Body of pancreas (tissue), 4 donors: ENCODE data around the gene ANGPTL8. TPM values are rescaled to one million over a fixed set of nuclear protein-coding genes. Genes with fewer than 3 reads are reported as not detected.

ENCODE experiments used
- ATAC-seq: fragments of 150-250 bp; one replicate; pipeline ENCODE4 v1.9.1; 2016
- DNase-seq, 4 donors: peaks; one replicate each; pipeline ENCODE4 v3.0.0-alpha.2; 2019
- H3K27ac ChIP-seq, 4 donors: fragments of 200-600 bp; sonication (generic); 1 replicate in 3 of 4; 2 replicates in 1 of 4; pipeline versions ENCODE4 v1.5.1 to v1.6.1; 2016 to 2019; ENCODE audit warnings: mild to moderate bottlenecking in 1 of 4, mixed read lengths in 1 of 4, moderate library complexity in 1 of 4
- H3K27me3 ChIP-seq, 2 donors: fragments of 200-600 bp; sonication (generic); one replicate each; pipeline ENCODE4 v1.6.0; 2016; ENCODE audit warnings: mild to moderate bottlenecking in 1 of 2
- H3K36me3 ChIP-seq, 2 donors: fragments of 200-600 bp; sonication (generic); replicated peaks in 1 of 2; 2 replicates each; pipeline ENCODE4 v1.5.1; 2016; ENCODE audit warnings: low read depth in 2 of 2; ENCODE audit not compliant: insufficient read depth in 1 of 2
- H3K4me1 ChIP-seq: fragments of 200-600 bp; sonication (generic); one replicate; pipeline ENCODE4 v1.6.0; 2016
- H3K4me3 ChIP-seq, 2 donors: fragments of 200-600 bp; sonication (generic); 1 replicate in 1 of 2; 2 replicates in 1 of 2; pipeline ENCODE4 v1.5.1; 2016 to 2019
- H3K9me3 ChIP-seq, 3 donors: fragments of 200-600 bp; sonication (generic); 1 replicate in 2 of 3; 2 replicates in 1 of 3; pipeline ENCODE4 v1.5.1; 2016
- CTCF ChIP-seq, 7 experiments: fragments of 450-650 bp in 4 of 7; fragments of 200-600 bp in 3 of 7; sonication (generic) in 3 of 7; IDR thresholded peaks; one replicate each; pipeline ENCODE4 v1.5.1; 2016 to 2019; ENCODE audit warnings: antibody characterized with exemption in 7 of 7
- POLR2A ChIP-seq, 3 donors: fragments of 450-650 bp; IDR thresholded peaks; one replicate each; pipeline ENCODE4 v1.6.1; 2016; ENCODE audit warnings: antibody characterized with exemption in 3 of 3, mild to moderate bottlenecking in 2 of 3
- WGBS, 2 donors: methylation state at CpG; one replicate each; pipeline ENCODE4 v1.1.5; 2017; 5-methylcytosine and 5-hydroxymethylcytosine counted together
- intact Hi-C: fragments of 100-400 bp; cut with DNase I; formaldehyde crosslinking; loops from one replicate; pipeline ENCODE4 v1.15.1; 2023
- total RNA-seq, 2 donors: library from RNA; depleted of rRNA; stranded (reverse); fragments of >200 nt; gene quantifications; one replicate each; pipeline ENCODE4 v1.1.0, GENCODE V29; 2016

Gene ANGPTL8
- total RNA-seq, 2 donors from 2014 or later = not detected

GRCh38 chr19:11192957-11193939 lies 46.2 kb upstream of the ANGPTL8 start:
- peaks cover 0 to 13% of the 10 kb centered on the region in 2 donors for H3K36me3 ChIP-seq
- no peaks in the 10 kb centered on the region for H3K9me3 ChIP-seq
- no peak for TF ChIP-seq POLR2A (IDR thresholded peaks at IDR 0.05)
- no peak for TF ChIP-seq CTCF (IDR thresholded peaks at IDR 0.05)
- H3K4me1 ChIP-seq = peaks cover 54% of the 10 kb centered on the region
- DNase-seq (no peak), ATAC-seq (no peak)
- intact Hi-C loops = no loop called here
- H3K27me3 ChIP-seq = no peaks in the 10 kb centered on the region
- 94 to 100% methylated on average over 2 to 30 of the region's 68 CpGs for WGBS, 2 donors
- H3K27ac ChIP-seq = no peak overlapping the region
- H3K4me3 ChIP-seq = no peak overlapping the region

GRCh38 chr19:11194173-11194572 lies 45.2 kb upstream of the ANGPTL8 start:
- no peak overlapping the region for H3K4me3 ChIP-seq
- DNase-seq (no peak), ATAC-seq (no peak)
- H3K27ac ChIP-seq = peak overlapping the region in 2 of 4 donors; percentile 13 to 24
- H3K27me3 ChIP-seq = no peaks in the 10 kb centered on the region
- peaks cover 63% of the 10 kb centered on the region for H3K4me1 ChIP-seq
- intact Hi-C loops = no loop called here
- H3K36me3 ChIP-seq = peaks cover 0 to 13% of the 10 kb centered on the region in 2 donors
- TF ChIP-seq CTCF (IDR thresholded peaks at IDR 0.05) (no peak), POLR2A (IDR thresholded peaks at IDR 0.05) (no peak)
- H3K9me3 ChIP-seq = no peaks in the 10 kb centered on the region
- WGBS, 2 donors = 85% methylated on average over 5 to 8 of the region's 8 CpGs

- no peaks in the 10 kb centered on the region for H3K27me3 ChIP-seq
- peak overlapping the region in 3 of 4 donors; percentile 13 to 24 (median 17) for H3K27ac ChIP-seq
- H3K36me3 ChIP-seq = peaks cover 0 to 13% of the 10 kb centered on the region in 2 donors
- H3K9me3 ChIP-seq = no peaks in the 10 kb centered on the region
- TF ChIP-seq CTCF (IDR thresholded peaks at IDR 0.05) (no peak), POLR2A (IDR thresholded peaks at IDR 0.05) (no peak)
- H3K4me1 ChIP-seq = peaks cover 63% of the 10 kb centered on the region
- DNase-seq (no peak), ATAC-seq (no peak)
- 45 to 64% methylated on average over 17 to 19 of the region's 20 CpGs for WGBS, 2 donors
- intact Hi-C loops = no loop called here
- H3K4me3 ChIP-seq = no peak overlapping the region
These were observed 44.5 kb upstream of the ANGPTL8 start for GRCh38 chr19:11194656-11195558.

- TF ChIP-seq CTCF (IDR thresholded peaks at IDR 0.05) (no peak), POLR2A (IDR thresholded peaks at IDR 0.05) (no peak)
- Histone ChIP-seq H3K4me1 (peaks cover 55% of the 10 kb centered on the region), H3K9me3 (no peaks in the 10 kb centered on the region), H3K27ac (peak overlapping the region in 1 of 4 donors; percentile 17), H3K4me3 (no peak overlapping the region), H3K27me3 (no peaks in the 10 kb centered on the region), H3K36me3 (peaks cover 0 to 13% of the 10 kb centered on the region in 2 donors)
- DNase-seq (no peak), ATAC-seq (no peak)
- 82 to 84% methylated on average over 12 of the region's 12 CpGs for WGBS, 2 donors
- intact Hi-C loops = no loop called here
These were observed 43.7 kb upstream of the ANGPTL8 start for GRCh38 chr19:11195681-11196080.
